Activated CD8-positive, alpha-beta memory T cell treated with anti-CD3 and anti-CD28 coated beads, Interleukin-2, amount 10 ng/mL, durations not matched to agents 7 days and 5 days (primary cell): Measurements from ENCODE around the gene FCSK. TPM values are rescaled to one million over a fixed set of nuclear protein-coding genes. Genes with fewer than 3 reads are reported as not detected.

Source experiments
- ATAC-seq: fragments of 150-1000 bp; cut with Tn5 transposase; one replicate; pipeline ENCODE4 v1.10.0; 2021; ENCODE audit warnings: moderate library complexity
- CTCF ChIA-PET: fragments of 350-600 bp; sonication (Branson Sonifier 250); formaldehyde crosslinking; loops from one replicate; lab custom pipeline; 2021; ENCODE audit warnings: antibody characterized with exemption; lab: Charles Lee
- DNase-seq: peaks from one replicate; pipeline ENCODE4 v3.0.0-alpha.2; 2020
- H3K27ac Mint-ChIP-seq: one replicate; pipeline ENCODE4 v1.8.0; 2021; ENCODE audit warnings: mild to moderate bottlenecking, mixed read lengths
- H3K27me3 Mint-ChIP-seq: one replicate; pipeline ENCODE4 v1.8.0; 2021; ENCODE audit warnings: mixed read lengths
- H3K36me3 Mint-ChIP-seq: one replicate; pipeline ENCODE4 v1.8.0; 2021; ENCODE audit warnings: mild to moderate bottlenecking, mixed read lengths
- H3K4me1 Mint-ChIP-seq: one replicate; pipeline ENCODE4 v1.8.0; 2021; ENCODE audit warnings: mixed read lengths
- H3K4me3 Mint-ChIP-seq: one replicate; pipeline ENCODE4 v1.8.0; 2021; ENCODE audit warnings: mild to moderate bottlenecking, moderate library complexity, mixed read lengths
- H3K9me3 Mint-ChIP-seq: one replicate; pipeline ENCODE4 v1.8.0; 2022; ENCODE audit warnings: low read depth, mixed read lengths
- total RNA-seq, 2 experiments: library from RNA; stranded (reverse); gene quantifications; one replicate each; pipeline ENCODE4 v1.2.3, GENCODE V29; 2021

Gene FCSK
- total RNA-seq, 2 experiments from 2014 or later = 17.8 to 20.9 TPM

- H3K9me3 Mint-ChIP-seq = no peaks in the 10 kb centered on the region
- H3K4me1 Mint-ChIP-seq = peaks cover 31% of the 10 kb centered on the region
- H3K36me3 Mint-ChIP-seq = peaks cover 3% of the 10 kb centered on the region
- CTCF ChIA-PET = interaction anchor here (1.3 kb wide), 1 partner anchor 25 kb away, joined by 3 read pairs; no protein-coding TSS in a partner anchor
- H3K27ac Mint-ChIP-seq = no peak overlapping the region
- no peaks in the 10 kb centered on the region for H3K27me3 Mint-ChIP-seq
- ATAC-seq = no peak
- no peak overlapping the region for H3K4me3 Mint-ChIP-seq
- DNase-seq = no peak
These were observed 33.4 kb upstream of the FCSK start for GRCh38 chr16:70421014-70421413.

DNA sequence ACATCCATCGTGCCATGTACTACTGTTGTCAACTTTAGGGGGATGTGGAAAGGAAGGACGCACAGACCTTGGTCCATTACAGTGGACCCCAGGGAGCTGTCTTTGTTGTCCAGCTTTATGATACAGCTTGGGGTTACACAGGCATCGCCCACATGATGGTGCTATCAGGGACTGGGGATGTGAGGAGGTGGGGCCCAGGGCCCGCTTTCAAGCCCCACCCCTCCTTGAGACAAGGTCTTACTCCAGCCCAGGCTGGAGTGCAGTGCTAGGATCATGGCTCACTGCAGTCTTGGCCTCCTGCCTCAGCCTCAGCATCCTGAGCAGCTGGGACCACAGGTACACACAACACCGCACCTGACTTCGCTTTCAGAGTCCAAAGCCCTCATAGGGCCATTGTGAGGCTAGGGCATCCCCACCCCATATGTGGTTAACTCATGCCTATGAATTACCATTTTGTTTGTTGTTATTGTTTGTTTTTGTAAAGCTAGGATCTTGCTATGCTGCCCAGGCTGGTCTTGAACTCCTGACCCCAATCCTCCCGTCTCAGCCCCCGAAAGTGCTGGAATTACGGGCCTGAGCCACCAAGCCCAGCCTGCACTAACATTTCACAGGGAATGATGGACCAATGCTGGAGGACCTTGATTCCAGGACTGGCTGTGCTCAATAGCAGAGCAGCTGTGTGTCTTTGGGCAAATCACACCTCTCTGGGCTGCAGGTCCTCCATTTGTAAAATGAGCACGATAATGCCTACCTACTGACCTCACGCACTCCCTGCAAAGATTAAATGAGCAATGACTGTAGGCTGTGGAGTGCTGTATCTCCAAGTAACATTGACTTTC is 32.7 kb upstream of the FCSK start:
- H3K4me3 Mint-ChIP-seq = no peak overlapping the region
- ATAC-seq (no peak), DNase-seq (no peak)
- CTCF ChIA-PET = interaction anchor here (1.3 kb wide), 1 partner anchor 25 kb away, joined by 3 read pairs; no protein-coding TSS in a partner anchor
- H3K9me3 Mint-ChIP-seq = no peaks in the 10 kb centered on the region
- peaks cover 31% of the 10 kb centered on the region for H3K4me1 Mint-ChIP-seq
- no peaks in the 10 kb centered on the region for H3K27me3 Mint-ChIP-seq
- H3K27ac Mint-ChIP-seq = no peak overlapping the region
- H3K36me3 Mint-ChIP-seq = peaks cover 3% of the 10 kb centered on the region

DNA sequence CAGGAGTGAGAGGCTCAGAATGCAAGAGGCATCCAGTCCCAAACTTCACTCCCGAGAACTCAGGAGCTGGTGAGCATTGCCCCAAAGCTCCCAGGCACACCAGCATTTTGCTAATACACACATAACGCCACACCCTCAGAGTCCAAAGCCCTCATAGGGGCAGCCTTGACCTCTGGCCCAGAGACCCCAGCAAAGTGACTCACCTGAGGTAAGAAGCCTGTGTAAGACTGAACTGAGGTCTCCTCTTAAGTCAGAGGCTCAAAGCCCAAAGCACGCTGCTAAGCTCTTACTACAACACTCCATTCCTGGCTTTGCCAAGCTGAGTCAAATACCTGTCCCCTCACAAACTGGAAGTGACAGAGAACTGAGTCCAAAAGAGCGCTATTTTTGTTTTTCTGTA is 31.9 kb upstream of the FCSK start:
- no peaks in the 10 kb centered on the region for H3K9me3 Mint-ChIP-seq
- peaks cover 32% of the 10 kb centered on the region for H3K4me1 Mint-ChIP-seq
- H3K27ac Mint-ChIP-seq = no peak overlapping the region
- no peak for ATAC-seq
- no peaks in the 10 kb centered on the region for H3K27me3 Mint-ChIP-seq
- no peak overlapping the region for H3K4me3 Mint-ChIP-seq
- peaks cover 4% of the 10 kb centered on the region for H3K36me3 Mint-ChIP-seq
- CTCF ChIA-PET = interaction anchor here (1.0 kb wide), 1 partner anchor 28 kb away, joined by 4 read pairs; no protein-coding TSS in a partner anchor
- no peak for DNase-seq

- no peaks in the 10 kb centered on the region for H3K27me3 Mint-ChIP-seq
- ATAC-seq = no peak
- peaks cover 41% of the 10 kb centered on the region for H3K4me1 Mint-ChIP-seq
- H3K27ac Mint-ChIP-seq = peak overlapping the region; percentile 81
- no peaks in the 10 kb centered on the region for H3K9me3 Mint-ChIP-seq
- no peak for DNase-seq
- peak overlapping the region; percentile 9 for H3K4me3 Mint-ChIP-seq
- peaks cover 6% of the 10 kb centered on the region for H3K36me3 Mint-ChIP-seq
- CTCF ChIA-PET = no interaction called here
These were observed 26.6 kb upstream of the FCSK start for GRCh38 chr16:70427786-70428177.

- ATAC-seq (peak; percentile 54), DNase-seq (peak; percentile 70)
- H3K36me3 Mint-ChIP-seq = peaks cover 6% of the 10 kb centered on the region
- H3K9me3 Mint-ChIP-seq = no peaks in the 10 kb centered on the region
- H3K27me3 Mint-ChIP-seq = no peaks in the 10 kb centered on the region
- CTCF ChIA-PET = no interaction called here
- peak overlapping the region; percentile 81 for H3K27ac Mint-ChIP-seq
- H3K4me1 Mint-ChIP-seq = peaks cover 43% of the 10 kb centered on the region
- peak overlapping the region; percentile 9 for H3K4me3 Mint-ChIP-seq
These were observed 26.0 kb upstream of the FCSK start for GRCh38 chr16:70428178-70428998.

DNA sequence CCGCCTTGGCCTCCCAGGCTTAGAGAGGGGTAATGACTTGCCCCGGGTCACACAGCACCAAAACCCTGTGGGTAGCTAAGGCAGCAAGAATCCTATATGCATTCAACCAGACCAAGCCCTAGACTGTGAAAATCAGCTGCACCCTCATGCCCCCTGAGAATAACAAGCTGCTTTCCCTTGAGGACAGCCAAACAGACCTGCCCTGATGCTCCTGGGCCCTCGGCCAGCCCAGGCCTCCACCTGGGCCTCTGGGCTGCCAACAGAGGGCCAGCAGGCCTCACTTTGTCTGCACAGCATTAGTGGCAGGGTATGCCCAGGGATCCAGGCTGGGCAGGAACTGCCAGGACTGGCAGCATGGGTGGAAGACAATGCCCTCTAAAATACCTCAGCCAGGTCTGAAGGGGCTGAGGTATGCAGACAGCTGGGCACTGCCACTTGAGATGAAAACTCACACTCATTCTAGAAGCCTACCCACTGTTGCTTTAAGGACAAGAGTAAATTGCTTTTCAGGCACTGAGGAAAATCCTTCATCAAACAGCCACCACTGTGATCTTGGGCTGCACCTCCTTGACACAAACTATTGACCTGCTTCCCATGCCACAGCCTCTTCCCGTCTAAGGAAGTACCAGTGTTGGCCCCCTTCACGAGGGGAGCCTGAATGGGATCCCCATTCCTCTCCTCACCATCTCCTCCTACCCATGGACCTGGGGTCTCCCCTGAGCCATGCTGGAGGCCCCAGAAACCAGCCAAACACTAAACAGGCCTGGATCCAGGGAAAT is 24.3 kb upstream of the FCSK start:
- H3K9me3 Mint-ChIP-seq = no peaks in the 10 kb centered on the region
- no peak for DNase-seq
- H3K4me3 Mint-ChIP-seq = no peak overlapping the region
- no peaks in the 10 kb centered on the region for H3K27me3 Mint-ChIP-seq
- no peak for ATAC-seq
- H3K27ac Mint-ChIP-seq = peak overlapping the region; percentile 73
- CTCF ChIA-PET = interaction anchor here (2.0 kb wide), 1 partner anchor 9 kb away, joined by 6 read pairs; the partner anchor contains the start of gene ST3GAL2
- peaks cover 8% of the 10 kb centered on the region for H3K36me3 Mint-ChIP-seq
- H3K4me1 Mint-ChIP-seq = peaks cover 45% of the 10 kb centered on the region

DNA sequence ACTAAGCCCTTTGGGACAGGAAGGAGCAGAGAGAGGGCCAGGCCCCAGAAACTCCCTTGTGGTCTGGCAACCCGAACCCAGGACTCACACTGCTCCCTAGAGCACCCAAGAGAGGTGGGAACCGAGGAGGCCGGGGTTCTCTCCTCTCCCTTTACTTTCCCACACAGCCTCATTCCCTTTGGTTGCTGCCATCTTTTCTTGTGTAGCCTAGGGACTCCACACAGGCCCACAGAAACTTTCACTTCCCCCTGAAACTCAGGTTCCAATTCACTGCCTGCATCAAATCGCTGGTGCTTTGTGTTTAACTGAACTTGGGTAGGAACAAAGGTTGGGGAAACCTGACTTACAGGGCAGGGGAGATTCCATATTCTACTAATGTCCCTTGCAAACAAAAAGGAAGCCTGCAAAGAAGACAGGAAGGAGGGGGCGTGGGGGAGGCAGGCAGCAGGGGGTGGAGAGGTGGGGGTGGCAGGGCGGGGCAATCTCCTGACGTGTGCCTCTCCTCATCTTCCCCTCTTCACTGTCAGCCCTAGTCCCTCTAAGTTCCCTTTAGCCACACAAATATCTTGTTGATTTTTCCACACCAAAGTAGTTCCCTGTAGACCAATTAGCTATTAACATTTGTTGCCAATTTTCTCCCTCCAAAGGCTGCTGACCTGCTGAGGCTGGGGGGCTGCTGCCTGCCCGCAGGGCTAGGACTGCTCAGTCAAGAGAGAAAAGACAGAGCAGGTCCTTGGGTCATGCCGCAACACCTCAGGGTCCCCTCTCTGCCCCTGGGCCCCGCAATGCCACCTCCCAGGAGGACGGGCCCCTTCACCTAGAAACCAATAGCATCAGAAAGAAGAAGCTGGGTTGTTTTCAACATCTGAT is 23.5 kb upstream of the FCSK start:
- Mint-ChIP-seq H3K9me3 (no peaks in the 10 kb centered on the region), H3K27ac (peak overlapping the region; percentile 73), H3K27me3 (no peaks in the 10 kb centered on the region), H3K4me1 (peaks cover 45% of the 10 kb centered on the region), H3K36me3 (peaks cover 7% of the 10 kb centered on the region), H3K4me3 (peak overlapping the region; percentile 10)
- CTCF ChIA-PET = interaction anchor here (2.0 kb wide), 1 partner anchor 8 kb away, joined by 6 read pairs; the partner anchor contains the start of gene ST3GAL2
- DNase-seq (peak; percentile 56), ATAC-seq (peak; percentile 65)

GRCh38 chr16:70432356-70432722 is 22.1 kb upstream of the FCSK start:
- DNase-seq = no peak
- Mint-ChIP-seq H3K27me3 (no peaks in the 10 kb centered on the region), H3K27ac (no peak overlapping the region), H3K36me3 (peaks cover 5% of the 10 kb centered on the region), H3K4me3 (no peak overlapping the region), H3K4me1 (peaks cover 53% of the 10 kb centered on the region), H3K9me3 (no peaks in the 10 kb centered on the region)
- ATAC-seq = no peak
- CTCF ChIA-PET = no interaction called here

- DNase-seq (no peak), ATAC-seq (no peak)
- Mint-ChIP-seq H3K27ac (no peak overlapping the region), H3K36me3 (peaks cover 4% of the 10 kb centered on the region), H3K4me1 (peaks cover 54% of the 10 kb centered on the region), H3K4me3 (no peak overlapping the region), H3K9me3 (no peaks in the 10 kb centered on the region), H3K27me3 (no peaks in the 10 kb centered on the region)
- CTCF ChIA-PET = no interaction called here
These were observed 21.5 kb upstream of the FCSK start for GRCh38 chr16:70432723-70433457.

DNA sequence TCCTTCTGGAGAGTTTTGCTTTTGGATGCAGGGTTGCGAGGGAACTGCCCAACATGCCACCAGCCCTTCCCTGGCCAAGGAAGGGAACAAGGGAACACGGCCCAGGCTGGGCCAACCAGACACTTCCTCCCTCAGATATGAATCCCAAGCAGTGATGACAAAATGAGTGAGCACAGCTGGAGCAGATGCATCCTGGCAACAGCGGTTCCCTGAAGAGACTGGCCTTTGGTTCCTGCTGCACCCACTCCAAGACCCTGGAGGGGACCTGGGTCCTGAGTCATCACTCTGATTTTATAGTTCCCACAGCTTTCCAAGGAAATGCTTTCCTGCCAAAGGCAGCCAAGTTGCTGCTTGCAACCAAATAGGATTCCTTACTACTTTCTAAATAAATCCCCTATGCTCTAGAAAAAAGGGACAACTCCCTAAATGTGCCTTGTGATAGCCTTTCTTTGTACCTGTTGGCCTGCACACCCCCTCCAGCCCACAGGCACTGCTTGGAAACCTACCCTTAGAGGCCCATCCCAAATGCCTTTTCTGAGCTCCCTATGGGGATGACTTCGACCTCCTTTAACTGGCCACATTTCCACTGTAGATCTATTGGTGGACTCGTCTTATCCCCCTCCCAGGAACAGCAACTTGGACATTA is 20.8 kb upstream of the FCSK start:
- Mint-ChIP-seq H3K27me3 (no peaks in the 10 kb centered on the region), H3K27ac (no peak overlapping the region), H3K4me3 (no peak overlapping the region), H3K36me3 (peaks cover 6% of the 10 kb centered on the region), H3K9me3 (no peaks in the 10 kb centered on the region), H3K4me1 (peaks cover 51% of the 10 kb centered on the region)
- ATAC-seq (no peak), DNase-seq (no peak)
- CTCF ChIA-PET = no interaction called here

- no peak for DNase-seq
- no peak for ATAC-seq
- CTCF ChIA-PET = no interaction called here
- Mint-ChIP-seq H3K27ac (no peak overlapping the region), H3K4me3 (no peak overlapping the region), H3K27me3 (no peaks in the 10 kb centered on the region), H3K9me3 (no peaks in the 10 kb centered on the region), H3K4me1 (peaks cover 53% of the 10 kb centered on the region), H3K36me3 (peaks cover 6% of the 10 kb centered on the region)
These were observed 19.7 kb upstream of the FCSK start for GRCh38 chr16:70434484-70435260.
